Measurements from ENCODE around the gene GARNL3. TPM values are rescaled to one million over a fixed set of nuclear protein-coding genes. Genes with fewer than 3 reads are reported as not detected.

Gene GARNL3
- total RNA-seq, 6 experiments from 2014 or later: 0.27 to 0.73 (median 0.57) TPM

- Mint-ChIP-seq H3K4me1 (ENCODE audit: low read depth) (no peaks in the 10 kb centered on the region), H3K27ac (no peak overlapping the region), H3K36me3 (ENCODE audit: low read depth) (no peaks in the 10 kb centered on the region), H3K27me3 (ENCODE audit: insufficient read depth) (peaks cover 16% of the 10 kb centered on the region), H3K9me3 (no peaks in the 10 kb centered on the region), H3K4me3 (no peak overlapping the region)
- no peak for TF ChIP-seq CTCF (IDR thresholded peaks at IDR 0.05)
- no peak for DNase-seq
Observed at GRCh38 chr9:127252410-127253318, 11.9 kb upstream of the GARNL3 start.

- DNase-seq: no peak
- Mint-ChIP-seq H3K9me3 (no peaks in the 10 kb centered on the region), H3K4me1 (ENCODE audit: low read depth) (no peaks in the 10 kb centered on the region), H3K27me3 (ENCODE audit: insufficient read depth) (peaks cover 20% of the 10 kb centered on the region), H3K36me3 (ENCODE audit: low read depth) (no peaks in the 10 kb centered on the region), H3K27ac (no peak overlapping the region), H3K4me3 (no peak overlapping the region)
- no peak for TF ChIP-seq CTCF (IDR thresholded peaks at IDR 0.05)
Observed at GRCh38 chr9:127253446-127253845, 11.1 kb upstream of the GARNL3 start.

GRCh38 chr9:127255692-127256091, 8.9 kb upstream of the GARNL3 start:
- no peak overlapping the region for H3K27ac Mint-ChIP-seq
- H3K4me3 Mint-ChIP-seq: no peak overlapping the region
- no peaks in the 10 kb centered on the region for H3K4me1 Mint-ChIP-seq (ENCODE audit: low read depth)
- DNase-seq: no peak
- TF ChIP-seq CTCF (IDR thresholded peaks at IDR 0.05): no peak
- H3K9me3 Mint-ChIP-seq: no peaks in the 10 kb centered on the region
- H3K36me3 Mint-ChIP-seq (ENCODE audit: low read depth): no peaks in the 10 kb centered on the region
- H3K27me3 Mint-ChIP-seq (ENCODE audit: insufficient read depth): peaks cover 19% of the 10 kb centered on the region

GRCh38 chr9:127256324-127256723, 8.2 kb upstream of the GARNL3 start:
- DNase-seq: no peak
- no peak for TF ChIP-seq CTCF (IDR thresholded peaks at IDR 0.05)
- Mint-ChIP-seq H3K36me3 (ENCODE audit: low read depth) (no peaks in the 10 kb centered on the region), H3K9me3 (no peaks in the 10 kb centered on the region), H3K4me3 (no peak overlapping the region), H3K27me3 (ENCODE audit: insufficient read depth) (peaks cover 19% of the 10 kb centered on the region), H3K4me1 (ENCODE audit: low read depth) (no peaks in the 10 kb centered on the region), H3K27ac (no peak overlapping the region)

GRCh38 chr9:127258606-127259471, 5.7 kb upstream of the GARNL3 start:
- H3K27me3 Mint-ChIP-seq (ENCODE audit: insufficient read depth): peaks cover 19% of the 10 kb centered on the region
- H3K36me3 Mint-ChIP-seq (ENCODE audit: low read depth): no peaks in the 10 kb centered on the region
- TF ChIP-seq CTCF (IDR thresholded peaks at IDR 0.05): no peak
- no peaks in the 10 kb centered on the region for H3K4me1 Mint-ChIP-seq (ENCODE audit: low read depth)
- no peak overlapping the region for H3K27ac Mint-ChIP-seq
- no peaks in the 10 kb centered on the region for H3K9me3 Mint-ChIP-seq
- H3K4me3 Mint-ChIP-seq: no peak overlapping the region
- no peak for DNase-seq

All from HFFc6 (cell line).